Measurements from ENCODE around the gene RNASE8.
"Not testable (repeated sequence)": the region's sequence is repeated elsewhere in the genome, so short reads cannot be mapped to it uniquely, and the experiment has no call there.

Gene RNASE8

GRCh38 chr14:21029917-21030316, 27.7 kb upstream of the RNASE8 start, which contains the start of gene TPPP2:
TPPP2 (plus strand) TSS chr14:21030217; CDS start chr14:21030582, 365 bp downstream.
- DNase-seq (ENCODE audit: low read depth in 2 of 3, low spot score in 1 of 3), result no peak

DNA sequence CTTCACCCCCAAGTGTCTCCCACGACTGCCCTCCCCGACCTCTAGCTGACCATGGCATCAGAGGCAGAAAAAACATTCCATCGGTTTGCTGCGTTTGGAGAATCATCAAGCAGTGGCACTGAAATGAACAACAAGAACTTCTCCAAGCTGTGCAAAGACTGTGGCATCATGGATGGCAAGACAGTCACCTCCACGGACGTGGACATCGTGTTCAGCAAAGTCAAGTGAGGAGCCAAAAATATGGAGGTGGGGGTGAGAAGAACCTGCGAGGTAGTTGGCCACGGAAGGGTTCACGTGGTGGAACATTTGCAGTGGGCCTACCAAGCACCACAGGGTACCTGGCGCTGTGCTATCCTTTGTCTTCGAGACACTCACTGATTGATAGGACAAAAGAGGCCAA, 27.1 kb upstream of the RNASE8 start:
- DNase-seq (ENCODE audit: low read depth in 2 of 3, low spot score in 1 of 3), result no peak

DNA sequence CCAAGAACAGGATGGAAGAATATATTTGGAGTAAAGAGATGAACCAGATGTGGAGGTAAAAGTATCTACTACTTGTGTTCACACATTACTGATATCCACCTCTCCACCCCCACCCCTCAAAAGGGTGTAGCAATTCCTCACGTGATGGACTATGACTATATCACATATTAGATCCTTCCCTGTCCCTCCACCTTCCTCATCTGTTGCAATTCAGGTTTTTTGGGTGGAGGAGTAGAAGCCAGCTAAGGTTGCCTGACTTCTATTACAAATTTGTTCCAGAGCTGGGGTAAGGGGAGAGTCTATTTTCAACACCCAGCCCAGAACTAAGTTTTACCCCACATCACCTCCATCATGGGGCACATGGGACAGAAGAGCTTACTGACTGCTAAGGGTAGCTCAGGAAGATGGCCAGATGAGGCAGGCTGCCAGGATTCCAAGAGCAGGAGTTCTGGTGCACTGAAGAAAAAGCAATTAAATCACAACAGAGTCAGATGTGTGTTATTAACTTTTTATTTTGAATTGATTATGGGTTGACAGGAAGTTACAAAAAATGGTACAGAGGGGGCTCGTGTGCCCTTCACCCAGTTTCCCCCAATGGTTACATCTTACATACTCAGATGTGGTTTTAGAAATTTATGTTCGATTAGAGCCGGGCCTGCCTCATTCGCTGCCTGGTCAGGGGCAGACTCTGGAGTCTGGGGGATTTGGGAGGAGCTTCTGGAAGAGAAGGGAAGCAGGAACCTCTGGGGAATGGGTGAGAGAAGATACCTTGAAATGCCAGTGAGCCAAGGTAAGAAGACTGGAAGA, 25.1 kb upstream of the RNASE8 start:
- DNase-seq (ENCODE audit: low read depth in 2 of 3, low spot score in 1 of 3), result no peak

DNA sequence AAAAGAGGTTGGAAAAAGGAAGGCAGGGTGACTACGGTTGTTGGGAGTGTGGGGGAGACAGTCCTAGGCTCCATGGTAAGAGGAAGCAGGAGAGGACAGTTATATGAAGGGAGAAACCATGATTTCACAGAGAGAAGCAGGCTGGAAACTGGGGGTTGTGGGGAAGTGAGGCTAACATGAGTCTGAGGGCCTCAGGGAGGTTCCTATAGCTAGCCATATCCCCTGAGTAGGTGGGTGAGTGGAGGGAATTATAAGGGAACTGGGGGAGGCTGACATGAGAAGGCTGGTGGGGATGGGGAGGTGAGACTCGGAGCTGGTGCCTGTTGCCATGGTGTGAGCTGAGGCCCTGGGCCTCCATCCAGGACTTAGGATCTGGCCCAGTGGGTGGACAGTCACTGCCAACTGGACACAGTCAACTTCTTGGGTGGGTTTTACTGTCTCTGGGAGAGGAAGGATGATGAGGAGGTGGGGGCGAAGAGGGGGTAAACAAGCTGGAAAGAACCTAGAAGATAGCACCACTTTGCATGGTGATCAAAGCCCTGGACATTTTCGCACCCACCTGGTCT, 24.4 kb upstream of the RNASE8 start:
- DNase-seq (ENCODE audit: low read depth in 2 of 3, low spot score in 1 of 3), result no peak

DNA sequence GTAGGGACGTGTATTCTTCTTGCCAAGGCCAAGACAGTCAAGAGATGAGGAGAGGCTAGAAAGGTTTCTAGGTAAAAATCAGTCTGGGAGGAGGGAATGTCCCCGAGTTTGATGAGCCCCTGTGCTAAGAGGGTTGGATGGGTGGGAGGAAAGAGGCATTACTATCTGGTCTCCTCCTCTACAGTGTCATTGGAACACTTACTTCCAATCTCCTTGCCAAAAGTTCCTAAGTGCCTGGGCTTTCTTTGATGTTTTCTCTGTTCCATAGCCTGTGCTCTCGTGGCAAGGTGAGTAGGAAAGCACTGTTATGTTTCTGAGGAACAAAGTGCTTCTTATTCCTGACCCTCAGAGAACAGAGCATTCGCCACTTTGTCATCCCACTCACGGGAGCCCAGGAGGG, 22.9 kb upstream of the RNASE8 start, which contains the start of gene RNASE13:
Gene RNASE13, minus strand, starts transcription at position 101 of the 400 bp plus-strand sequence. CDS start 519 bp downstream, outside the sequence.
- no peak for DNase-seq (ENCODE audit: low read depth in 2 of 3, low spot score in 1 of 3)

GRCh38 chr14:21036751-21037150, 20.9 kb upstream of the RNASE8 start:
- no peak for DNase-seq (ENCODE audit: low read depth in 2 of 3, low spot score in 1 of 3)

DNA sequence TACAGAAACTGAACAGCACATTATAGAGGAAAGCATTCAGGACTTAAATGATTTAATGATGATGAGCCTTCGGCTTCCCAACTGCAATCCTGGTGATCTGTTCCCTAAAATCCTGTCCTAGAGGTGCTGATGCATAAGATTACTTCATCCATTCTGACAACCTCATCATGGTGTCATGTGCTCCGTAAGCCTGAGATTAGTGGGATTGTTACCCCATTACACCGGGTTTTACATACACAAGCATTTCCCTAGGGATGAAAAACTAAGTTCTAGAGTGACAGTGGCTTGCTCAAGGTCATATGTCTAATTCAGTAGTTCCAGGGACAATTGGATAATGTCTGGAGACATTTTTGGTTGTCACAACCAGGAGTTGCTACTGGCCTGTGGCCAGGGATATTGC, 20.5 kb upstream of the RNASE8 start:
- no peak for DNase-seq (ENCODE audit: low read depth in 2 of 3, low spot score in 1 of 3)

GRCh38 chr14:21038441-21039422, 18.9 kb upstream of the RNASE8 start:
- no peak for DNase-seq (ENCODE audit: low read depth in 2 of 3, low spot score in 1 of 3)

GRCh38 chr14:21039585-21040369, 17.8 kb upstream of the RNASE8 start:
- DNase-seq (ENCODE audit: low read depth in 2 of 3, low spot score in 1 of 3), result no peak

DNA sequence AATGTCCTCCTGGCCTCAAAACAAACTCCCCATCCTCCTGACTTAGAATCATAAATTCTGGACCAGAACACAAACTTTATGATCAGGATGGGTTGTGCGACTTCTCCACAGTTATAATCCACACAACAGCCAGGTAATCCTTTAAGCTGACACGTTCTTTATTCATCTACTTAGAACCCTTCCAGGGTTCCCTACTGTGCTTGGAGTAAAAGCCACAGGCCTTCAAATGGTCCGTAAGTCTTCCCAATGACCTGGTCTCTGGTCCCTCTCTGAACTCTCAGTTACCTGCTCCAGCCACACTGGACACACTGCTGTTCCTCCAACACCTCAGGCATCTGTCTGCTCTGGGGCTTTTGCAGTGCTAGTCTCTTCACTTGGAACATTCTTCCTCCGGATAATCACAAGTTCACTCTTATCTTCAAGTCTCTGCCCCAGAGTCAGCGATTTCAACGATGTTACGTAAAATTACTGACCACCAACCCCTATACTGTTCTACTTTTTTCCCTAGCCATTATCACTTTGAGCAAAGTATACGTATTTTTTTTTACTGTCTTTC, 17.2 kb upstream of the RNASE8 start:
- no peak for DNase-seq (ENCODE audit: low read depth in 2 of 3, low spot score in 1 of 3)

- not testable (repeated sequence) for DNase-seq (ENCODE audit: low read depth in 2 of 3, low spot score in 1 of 3)
Observed at GRCh38 chr14:21040941-21041340, 16.7 kb upstream of the RNASE8 start.

DNA sequence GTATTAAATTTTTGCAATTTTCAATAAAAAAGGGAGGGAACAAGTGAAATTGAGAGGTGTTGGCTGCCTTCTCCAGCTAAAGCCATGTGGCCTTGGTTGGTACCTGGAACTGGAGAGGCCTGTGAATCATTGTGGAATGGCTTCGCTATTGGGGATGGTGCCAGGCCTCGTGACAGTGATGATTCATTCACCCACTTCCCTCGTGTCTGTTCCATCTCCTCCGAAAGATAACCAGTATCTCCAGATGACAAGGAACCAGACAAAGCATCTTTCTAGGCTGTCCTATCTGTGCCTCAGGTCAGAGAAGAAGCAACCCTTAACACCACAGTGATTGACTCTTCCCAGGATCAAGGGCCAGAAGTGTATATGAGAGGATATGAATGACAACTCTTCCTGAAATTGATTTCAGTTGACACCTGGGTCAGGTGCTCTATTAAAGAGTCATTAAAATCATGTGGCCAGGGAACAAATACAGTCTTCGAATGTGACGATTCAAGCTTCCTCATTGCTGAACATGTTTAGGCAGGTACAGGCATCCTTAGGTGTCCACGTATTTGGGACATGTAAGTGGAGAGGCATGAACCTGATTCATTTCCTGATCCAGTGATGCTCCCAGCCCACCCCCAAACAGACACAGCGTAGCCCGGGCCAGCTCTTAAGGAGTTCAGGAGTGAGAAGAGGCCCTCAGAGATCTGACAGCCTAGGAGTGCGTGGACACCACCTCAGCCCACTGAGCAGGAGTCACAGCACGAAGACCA, 15.8 kb upstream of the RNASE8 start, which contains the start of gene RNASE7:
Gene RNASE7, plus strand, starts transcription at position 687 of the 758 bp plus-strand sequence. CDS start 631 bp downstream, outside the sequence.
- DNase-seq (ENCODE audit: low read depth in 2 of 3, low spot score in 1 of 3), result no peak

DNA sequence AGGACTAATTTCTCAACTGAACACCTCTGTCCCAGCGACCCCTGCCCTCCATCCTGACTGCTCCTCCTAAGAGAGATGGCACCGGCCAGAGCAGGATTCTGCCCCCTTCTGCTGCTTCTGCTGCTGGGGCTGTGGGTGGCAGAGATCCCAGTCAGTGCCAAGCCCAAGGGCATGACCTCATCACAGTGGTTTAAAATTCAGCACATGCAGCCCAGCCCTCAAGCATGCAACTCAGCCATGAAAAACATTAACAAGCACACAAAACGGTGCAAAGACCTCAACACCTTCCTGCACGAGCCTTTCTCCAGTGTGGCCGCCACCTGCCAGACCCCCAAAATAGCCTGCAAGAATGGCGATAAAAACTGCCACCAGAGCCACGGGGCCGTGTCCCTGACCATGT, 14.7 kb upstream of the RNASE8 start:
- DNase-seq (ENCODE audit: low read depth in 2 of 3, low spot score in 1 of 3), result no peak

DNA sequence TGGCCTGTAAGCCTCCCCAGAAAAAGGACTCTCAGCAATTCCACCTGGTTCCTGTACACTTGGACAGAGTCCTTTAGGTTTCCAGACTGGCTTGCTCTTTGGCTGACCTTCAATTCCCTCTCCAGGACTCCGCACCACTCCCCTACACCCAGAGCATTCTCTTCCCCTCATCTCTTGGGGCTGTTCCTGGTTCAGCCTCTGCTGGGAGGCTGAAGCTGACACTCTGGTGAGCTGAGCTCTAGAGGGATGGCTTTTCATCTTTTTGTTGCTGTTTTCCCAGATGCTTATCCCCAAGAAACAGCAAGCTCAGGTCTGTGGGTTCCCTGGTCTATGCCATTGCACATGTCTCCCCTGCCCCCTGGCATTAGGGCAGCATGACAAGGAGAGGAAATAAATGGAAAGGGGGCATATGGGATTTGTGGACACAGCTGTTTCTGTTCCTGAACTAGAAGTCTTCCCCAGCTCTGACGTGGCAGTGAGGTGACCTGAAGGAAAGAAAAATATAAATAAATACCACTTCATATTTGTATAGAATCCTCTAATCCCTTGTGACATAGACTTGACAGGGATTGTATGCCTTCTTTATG, 14.1 kb upstream of the RNASE8 start:
- no peak for DNase-seq (ENCODE audit: low read depth in 2 of 3, low spot score in 1 of 3)

DNA sequence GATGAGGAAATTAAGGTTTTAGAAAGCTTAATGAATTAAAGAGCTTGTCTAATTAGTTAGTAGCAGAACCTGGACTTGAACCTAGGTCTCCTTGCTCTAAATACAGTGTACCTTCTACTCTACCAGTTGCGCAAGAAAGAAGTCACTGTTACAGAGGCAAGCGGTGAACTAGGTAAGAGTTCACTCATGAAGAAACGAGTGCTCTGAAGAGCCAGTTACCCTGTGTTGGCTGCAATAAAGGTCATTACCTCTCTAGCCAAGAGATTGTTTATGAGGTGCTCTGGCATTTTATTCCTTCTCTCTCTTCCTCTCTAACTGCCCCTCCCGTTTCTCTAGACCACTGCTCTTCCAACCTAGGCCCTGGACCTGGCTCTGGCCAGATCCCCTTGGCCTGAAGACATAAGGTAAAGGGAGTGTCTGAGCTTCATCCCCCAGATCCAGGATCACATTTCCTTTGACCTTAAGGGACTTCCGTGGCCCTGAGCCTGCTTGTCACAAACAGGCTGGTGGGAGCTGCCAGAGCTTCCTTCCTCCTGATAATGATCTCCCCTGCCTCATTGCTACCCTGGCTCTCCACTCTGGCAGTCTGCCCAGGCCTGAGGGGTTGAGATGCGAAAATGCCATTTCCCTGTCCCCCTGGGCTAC, 13.5 kb upstream of the RNASE8 start:
- no peak for DNase-seq (ENCODE audit: low read depth in 2 of 3, low spot score in 1 of 3)

DNA sequence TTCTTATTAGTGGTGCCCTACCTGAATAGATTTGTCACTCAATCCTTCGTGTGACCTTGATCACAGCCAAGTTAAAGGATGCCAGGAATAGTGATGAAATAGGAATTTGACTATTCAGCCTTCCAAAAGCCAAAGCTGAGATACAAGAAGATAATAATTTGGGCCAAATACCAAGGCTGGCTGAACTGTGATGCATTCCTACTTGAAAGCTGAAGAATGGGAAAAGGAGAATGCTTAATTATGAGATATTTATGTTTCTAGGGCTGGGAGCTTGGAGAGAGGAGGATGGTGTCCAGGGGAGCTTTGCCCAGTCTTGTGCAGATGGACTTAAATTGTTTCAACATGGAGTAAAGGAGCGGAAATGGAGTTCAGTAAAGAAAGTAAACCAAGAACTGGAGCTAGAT, 10.2 kb upstream of the RNASE8 start:
- no peak for DNase-seq (ENCODE audit: low read depth in 2 of 3, low spot score in 1 of 3)

- DNase-seq (ENCODE audit: low read depth in 2 of 3, low spot score in 1 of 3), result no peak
Observed at GRCh38 chr14:21048638-21049037, 9.0 kb upstream of the RNASE8 start.

DNA sequence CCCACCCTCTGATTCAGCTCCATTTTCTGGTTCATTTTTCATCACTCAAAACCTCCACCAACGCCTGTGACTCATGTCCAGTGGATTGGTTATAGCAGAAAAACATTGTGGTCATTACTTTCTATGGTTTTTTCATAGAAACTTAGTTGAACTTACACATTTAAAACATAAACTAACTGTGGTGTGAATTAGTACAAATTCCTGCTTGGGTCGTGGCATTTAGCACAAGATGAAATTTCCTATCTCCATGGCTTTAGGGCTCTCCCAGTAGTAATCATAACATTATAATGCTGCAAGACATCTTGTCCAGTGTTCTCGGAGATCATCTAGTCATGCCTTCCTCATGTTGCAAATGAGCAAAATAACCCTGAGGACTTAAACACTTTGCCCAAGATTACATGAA, 8.3 kb upstream of the RNASE8 start:
- DNase-seq (ENCODE audit: low read depth in 2 of 3, low spot score in 1 of 3), result no peak

GRCh38 chr14:21050597-21050996, 7.0 kb upstream of the RNASE8 start:
- no peak for DNase-seq (ENCODE audit: low read depth in 2 of 3, low spot score in 1 of 3)

Measured in stimulated activated CD4-positive, alpha-beta T cell treated with anti-CD3 and anti-CD28 coated beads, Interleukin-12 subunit alpha, Interleukin-12 subunit beta, amount 100 ng/mL, for 48 hours (primary cell).